A673 (cell line): ENCODE data around the gene BAK1.

Experiments
- CTCF ChIP-seq: fragments of 300-800, 200-600 bp; sonication (generic); conservative IDR thresholded peaks from 2 replicates; pipeline ENCODE4 v1.5.1; 2017; ENCODE audit warnings: low read depth, mild to moderate bottlenecking, antibody characterized with exemption, low read length, moderate library complexity, mixed read lengths
- EZH2 ChIP-seq: fragments of 200-600 bp; sonication (generic); IDR thresholded peaks from 2 replicates; pipeline ENCODE4 v1.6.1; 2017; ENCODE audit warnings: borderline replicate concordance, low read depth, mild to moderate bottlenecking, mixed read lengths, antibody characterized with exemption, low read length; ENCODE audit not compliant: poor library complexity, severe bottlenecking

GRCh38 chr6:33581186-33581585 is 1.1 kb upstream of the BAK1 start:
- TF ChIP-seq CTCF (no peak), EZH2 (no peak)
